KMS-11 (cell line): ENCODE data around the gene AUTS2.

ENCODE experiments used
- H2AFZ ChIP-seq: fragments of 200-600 bp; sonication (generic); 2 replicates; pipeline ENCODE4 v1.6.1; 2016; ENCODE audit warnings: antibody characterized with exemption, mixed run types, low read depth
- H3K27ac ChIP-seq: fragments of 200-600 bp; sonication (generic); 2 replicates; pipeline ENCODE4 v1.6.1; 2016; ENCODE audit warnings: mild to moderate bottlenecking, mixed run types
- H3K27me3 ChIP-seq: fragments of 200-600 bp; sonication (generic); 2 replicates; pipeline ENCODE4 v1.6.1; 2017; ENCODE audit warnings: mild to moderate bottlenecking, low read depth, mixed run types, moderate library complexity; ENCODE audit not compliant: insufficient read depth
- H3K36me3 ChIP-seq: fragments of 200-600 bp; sonication (generic); 2 replicates; pipeline ENCODE4 v1.6.1; 2017; ENCODE audit warnings: mild to moderate bottlenecking, mixed run types; ENCODE audit not compliant: insufficient read depth
- H3K4me1 ChIP-seq: fragments of 200-600 bp; sonication (generic); 2 replicates; pipeline ENCODE4 v1.6.1; 2016; ENCODE audit warnings: mild to moderate bottlenecking, low read depth, mixed run types; ENCODE audit not compliant: poor library complexity, severe bottlenecking
- H3K4me2 ChIP-seq: fragments of 200-600 bp; sonication (generic); 2 replicates; pipeline ENCODE4 v1.7.0; 2016; ENCODE audit warnings: mild to moderate bottlenecking, mixed run types
- H3K4me3 ChIP-seq: fragments of 200-600 bp; sonication (generic); IDR thresholded peaks from 2 replicates; pipeline ENCODE4 v1.6.1; 2017; ENCODE audit warnings: low read depth, low read length, mixed read lengths; ENCODE audit not compliant: insufficient read depth
- H3K79me2 ChIP-seq: fragments of 200-600 bp; sonication (generic); 2 replicates; pipeline ENCODE4 v1.6.1; 2016; ENCODE audit warnings: low read depth, mixed run types; ENCODE audit not compliant: insufficient read depth
- H3K9ac ChIP-seq: fragments of 200-600 bp; sonication (generic); 2 replicates; pipeline ENCODE4 v1.6.1; 2016; ENCODE audit warnings: mild to moderate bottlenecking, mixed run types
- H4K20me1 ChIP-seq: fragments of 200-600 bp; sonication (generic); 2 replicates; pipeline ENCODE4 v1.6.1; 2016; ENCODE audit warnings: mild to moderate bottlenecking, mixed run types; ENCODE audit not compliant: insufficient read depth
- CTCF ChIP-seq: fragments of 200-600 bp; sonication (generic); conservative IDR thresholded peaks from 2 replicates; pipeline ENCODE4 v1.6.1; 2017; ENCODE audit warnings: low read depth, mild to moderate bottlenecking, antibody characterized with exemption, low read length, moderate library complexity, mixed read lengths

The AUTS2 gene

GRCh38 chr7:70336536-70336935 lies 738.3 kb downstream of the AUTS2 start:
- H2AFZ ChIP-seq, result no peak overlapping the region
- TF ChIP-seq CTCF, result no peak
- no peaks in the 10 kb centered on the region for H4K20me1 ChIP-seq
- H3K4me2 ChIP-seq, result no peak overlapping the region
- no peaks in the 10 kb centered on the region for H3K4me1 ChIP-seq
- no peaks in the 10 kb centered on the region for H3K79me2 ChIP-seq
- no peak overlapping the region for H3K4me3 ChIP-seq
- no peaks in the 10 kb centered on the region for H3K36me3 ChIP-seq
- H3K9ac ChIP-seq, result no peak overlapping the region
- no peak overlapping the region for H3K27ac ChIP-seq
- no peaks in the 10 kb centered on the region for H3K27me3 ChIP-seq

- H3K9ac ChIP-seq, result no peak overlapping the region
- H4K20me1 ChIP-seq, result no peaks in the 10 kb centered on the region
- no peaks in the 10 kb centered on the region for H3K4me1 ChIP-seq
- H3K36me3 ChIP-seq, result no peaks in the 10 kb centered on the region
- TF ChIP-seq CTCF, result no peak
- H3K4me2 ChIP-seq, result no peak overlapping the region
- no peak overlapping the region for H3K4me3 ChIP-seq
- H3K27ac ChIP-seq, result no peak overlapping the region
- H2AFZ ChIP-seq, result no peak overlapping the region
- H3K27me3 ChIP-seq, result no peaks in the 10 kb centered on the region
- no peaks in the 10 kb centered on the region for H3K79me2 ChIP-seq
These were observed 739.7 kb downstream of the AUTS2 start for GRCh38 chr7:70338015-70338414.

GRCh38 chr7:70340236-70340635 lies 742.0 kb downstream of the AUTS2 start:
- no peak overlapping the region for H3K9ac ChIP-seq
- no peak overlapping the region for H3K4me3 ChIP-seq
- no peaks in the 10 kb centered on the region for H3K27me3 ChIP-seq
- TF ChIP-seq CTCF, result no peak
- H3K36me3 ChIP-seq, result no peaks in the 10 kb centered on the region
- H3K27ac ChIP-seq, result no peak overlapping the region
- H3K4me1 ChIP-seq, result no peaks in the 10 kb centered on the region
- no peak overlapping the region for H3K4me2 ChIP-seq
- H2AFZ ChIP-seq, result no peak overlapping the region
- H4K20me1 ChIP-seq, result no peaks in the 10 kb centered on the region
- no peaks in the 10 kb centered on the region for H3K79me2 ChIP-seq

GRCh38 chr7:70341446-70341845 lies 743.2 kb downstream of the AUTS2 start:
- no peak overlapping the region for H3K27ac ChIP-seq
- H3K27me3 ChIP-seq, result no peaks in the 10 kb centered on the region
- no peak for TF ChIP-seq CTCF

More at GRCh38 chr7:70341446-70341845, 743.2 kb downstream of the AUTS2 start:
- Histone ChIP-seq H3K4me3 (no peak overlapping the region), H3K4me2 (no peak overlapping the region), H3K36me3 (no peaks in the 10 kb centered on the region), H2AFZ (no peak overlapping the region), H3K9ac (no peak overlapping the region), H3K79me2 (no peaks in the 10 kb centered on the region), H3K4me1 (no peaks in the 10 kb centered on the region), H4K20me1 (no peaks in the 10 kb centered on the region)
